HG03469 (cell line): ENCODE data around the gene SLC36A1.

ENCODE experiments used
- ATAC-seq: cut with Tn5 transposase; IDR thresholded peaks from one replicate; pipeline ENCODE4 v1.9.1; 2021; ENCODE audit warnings: mild to moderate bottlenecking, moderate library complexity, moderate number of reproducible peaks; ENCODE audit not compliant: unreplicated experiment

Gene SLC36A1

GRCh38 chr5:151528996-151529395 lies 81.6 kb downstream of the SLC36A1 start:
- ATAC-seq: no peak

GRCh38 chr5:151531581-151531980 lies 84.2 kb downstream of the SLC36A1 start:
- no peak for ATAC-seq

GRCh38 chr5:151532416-151532815 lies 85.0 kb downstream of the SLC36A1 start:
- no peak for ATAC-seq

GRCh38 chr5:151534350-151534749 lies 86.9 kb downstream of the SLC36A1 start:
- no peak for ATAC-seq

GRCh38 chr5:151537044-151537443 lies 89.6 kb downstream of the SLC36A1 start:
- no peak for ATAC-seq

DNA sequence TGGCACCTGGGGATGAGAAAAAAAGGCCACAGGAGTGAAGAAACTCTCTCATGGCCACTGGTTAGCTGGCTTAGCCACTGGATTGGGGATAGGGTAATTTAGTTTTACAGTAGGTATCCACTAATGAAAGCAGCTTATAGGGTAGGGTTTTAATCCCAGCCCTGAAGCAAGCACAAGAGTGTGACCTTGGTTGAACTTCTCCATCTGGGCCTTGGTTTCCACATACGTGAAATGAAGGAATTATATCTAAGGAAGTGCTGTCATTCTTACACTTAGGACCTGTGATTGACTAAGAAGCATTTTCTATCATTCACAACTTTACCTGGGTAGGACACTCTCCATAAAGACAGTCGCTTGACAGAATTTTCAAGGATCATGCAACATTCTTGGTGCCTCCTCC lies 94.2 kb downstream of the SLC36A1 start:
- ATAC-seq: no peak
